ENCODE results near the gene ANTXR1. TPM values are rescaled to one million over a fixed set of nuclear protein-coding genes. Genes with fewer than 3 reads are reported as not detected.

ANTXR1 gene
- polyA plus RNA-seq, 1 donor (not counting 4 experiments of a cell fraction or from before 2014, with no cell fraction given) = 20.4 TPM

DNA sequence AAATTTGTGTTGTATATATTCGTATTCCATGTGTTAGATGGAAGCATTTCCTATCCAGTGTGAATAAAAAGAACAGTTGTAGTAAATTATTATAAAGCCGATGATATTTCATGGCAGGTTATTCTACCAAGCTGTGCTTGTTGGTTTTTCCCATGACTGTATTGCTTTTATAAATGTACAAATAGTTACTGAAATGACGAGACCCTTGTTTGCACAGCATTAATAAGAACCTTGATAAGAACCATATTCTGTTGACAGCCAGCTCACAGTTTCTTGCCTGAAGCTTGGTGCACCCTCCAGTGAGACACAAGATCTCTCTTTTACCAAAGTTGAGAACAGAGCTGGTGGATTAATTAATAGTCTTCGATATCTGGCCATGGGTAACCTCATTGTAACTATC, 235.3 kb downstream of the ANTXR1 start:
- FAIRE-seq (no peak), DNase-seq (ENCODE audit: low read depth, low spot score) (no peak)
- H3K27ac ChIP-seq (ENCODE audit: control insufficient read depth, insufficient read depth, low read length) = no peak overlapping the region
- no peak overlapping the region for H3K9ac ChIP-seq (ENCODE audit: control insufficient read depth, extremely low read depth, insufficient read depth, low read length)
- H3K27me3 ChIP-seq (ENCODE audit: control insufficient read depth, extremely low read depth, insufficient read depth, low read length) = no peaks in the 10 kb centered on the region
- H3K9me1 ChIP-seq (ENCODE audit: control insufficient read depth, extremely low read depth, insufficient read depth, low read length) = no peaks in the 10 kb centered on the region
- dilution Hi-C loops (cut with MboI; ENCODE audit: extremely low pct_ligation_motif_present, low sequenced_read_pairs) = no loop called here
- no peak overlapping the region for H3K4me2 ChIP-seq (ENCODE audit: control insufficient read depth, extremely low read depth, insufficient read depth, low read depth, low read length)
- no peaks in the 10 kb centered on the region for H4K20me1 ChIP-seq (ENCODE audit: control insufficient read depth, extremely low read depth, insufficient read depth, low read length)
- no peaks in the 10 kb centered on the region for H3K9me3 ChIP-seq (ENCODE audit: control insufficient read depth, low read depth, low read length)
- H2AFZ ChIP-seq (ENCODE audit: control insufficient read depth, low read length) = no peak overlapping the region
- peaks cover 0 to 1% of the 10 kb centered on the region in 2 experiments for H3K36me3 ChIP-seq (ENCODE audit: control insufficient read depth in 2 of 2, extremely low read depth in 1 of 2, insufficient read depth in 2 of 2, low read length in 2 of 2)
- no peak overlapping the region for H3K4me3 ChIP-seq (ENCODE audit: control insufficient read depth in 2 of 3, extremely low read depth in 1 of 3, insufficient read depth in 2 of 3, low read depth in 1 of 3, low read length in 3 of 3)
- no peaks in the 10 kb centered on the region for H3K79me2 ChIP-seq (ENCODE audit: control insufficient read depth, insufficient read depth, low read length)
- H3K4me1 ChIP-seq (ENCODE audit: control insufficient read depth, extremely low read depth, insufficient read depth, low read length) = peaks cover 4% of the 10 kb centered on the region
- TF ChIP-seq EZH2 (IDR thresholded peaks at IDR 0.05; ENCODE audit: low read length) = no peak
- TF ChIP-seq, protein P1, sequence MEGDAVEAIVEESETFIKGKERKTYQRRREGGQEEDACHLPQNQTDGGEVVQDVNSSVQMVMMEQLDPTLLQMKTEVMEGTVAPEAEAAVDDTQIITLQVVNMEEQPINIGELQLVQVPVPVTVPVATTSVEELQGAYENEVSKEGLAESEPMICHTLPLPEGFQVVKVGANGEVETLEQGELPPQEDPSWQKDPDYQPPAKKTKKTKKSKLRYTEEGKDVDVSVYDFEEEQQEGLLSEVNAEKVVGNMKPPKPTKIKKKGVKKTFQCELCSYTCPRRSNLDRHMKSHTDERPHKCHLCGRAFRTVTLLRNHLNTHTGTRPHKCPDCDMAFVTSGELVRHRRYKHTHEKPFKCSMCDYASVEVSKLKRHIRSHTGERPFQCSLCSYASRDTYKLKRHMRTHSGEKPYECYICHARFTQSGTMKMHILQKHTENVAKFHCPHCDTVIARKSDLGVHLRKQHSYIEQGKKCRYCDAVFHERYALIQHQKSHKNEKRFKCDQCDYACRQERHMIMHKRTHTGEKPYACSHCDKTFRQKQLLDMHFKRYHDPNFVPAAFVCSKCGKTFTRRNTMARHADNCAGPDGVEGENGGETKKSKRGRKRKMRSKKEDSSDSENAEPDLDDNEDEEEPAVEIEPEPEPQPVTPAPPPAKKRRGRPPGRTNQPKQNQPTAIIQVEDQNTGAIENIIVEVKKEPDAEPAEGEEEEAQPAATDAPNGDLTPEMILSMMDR (optimal IDR thresholded peaks at IDR 0.05 in 1 of 3, IDR thresholded peaks at IDR 0.05 in 1 of 3, conservative IDR thresholded peaks at IDR 0.05 in 1 of 3; ENCODE audit: extremely low read depth in 1 of 3, insufficient read depth in 2 of 3, low read length in 3 of 3) = no peak

DNA sequence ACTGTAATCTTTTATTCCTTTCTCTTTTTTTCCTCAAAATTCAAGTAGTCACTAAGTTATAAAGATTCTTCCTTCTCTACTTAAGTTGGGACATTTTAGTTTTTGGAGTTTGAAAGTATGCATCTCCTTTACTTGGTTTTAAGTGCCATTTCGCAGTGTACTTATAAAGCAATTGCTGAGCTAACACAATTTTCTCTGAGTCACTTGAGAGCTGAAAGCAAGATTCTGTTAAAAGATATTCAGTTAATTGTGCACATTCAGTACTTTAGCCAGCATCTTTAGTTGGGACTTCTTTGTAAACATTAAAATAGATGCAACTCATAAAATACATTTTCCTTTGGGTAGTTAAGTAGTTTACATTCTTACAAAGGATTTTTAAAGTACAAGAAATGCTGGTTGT, 238.0 kb downstream of the ANTXR1 start:
- H3K9me3 ChIP-seq (ENCODE audit: control insufficient read depth, low read depth, low read length) = no peaks in the 10 kb centered on the region
- dilution Hi-C loops (cut with MboI; ENCODE audit: extremely low pct_ligation_motif_present, low sequenced_read_pairs) = no loop called here
- H3K9me1 ChIP-seq (ENCODE audit: control insufficient read depth, extremely low read depth, insufficient read depth, low read length) = no peaks in the 10 kb centered on the region
- TF ChIP-seq EZH2 (IDR thresholded peaks at IDR 0.05; ENCODE audit: low read length) = no peak
- TF ChIP-seq, protein P1 (optimal IDR thresholded peaks at IDR 0.05 in 1 of 3, IDR thresholded peaks at IDR 0.05 in 1 of 3, conservative IDR thresholded peaks at IDR 0.05 in 1 of 3; ENCODE audit: extremely low read depth in 1 of 3, insufficient read depth in 2 of 3, low read length in 3 of 3) = no peak
- FAIRE-seq (no peak), DNase-seq (ENCODE audit: low read depth, low spot score) (no peak)
- peaks cover 12% of the 10 kb centered on the region for H3K4me1 ChIP-seq (ENCODE audit: control insufficient read depth, extremely low read depth, insufficient read depth, low read length)
- peaks cover 0 to 1% of the 10 kb centered on the region in 2 experiments for H3K36me3 ChIP-seq (ENCODE audit: control insufficient read depth in 2 of 2, extremely low read depth in 1 of 2, insufficient read depth in 2 of 2, low read length in 2 of 2)
- no peak overlapping the region for H3K9ac ChIP-seq (ENCODE audit: control insufficient read depth, extremely low read depth, insufficient read depth, low read length)
- no peak overlapping the region for H3K4me2 ChIP-seq (ENCODE audit: control insufficient read depth, extremely low read depth, insufficient read depth, low read depth, low read length)
- H2AFZ ChIP-seq (ENCODE audit: control insufficient read depth, low read length) = no peak overlapping the region
- no peaks in the 10 kb centered on the region for H3K79me2 ChIP-seq (ENCODE audit: control insufficient read depth, insufficient read depth, low read length)
- H3K27me3 ChIP-seq (ENCODE audit: control insufficient read depth, extremely low read depth, insufficient read depth, low read length) = no peaks in the 10 kb centered on the region
- H3K27ac ChIP-seq (ENCODE audit: control insufficient read depth, insufficient read depth, low read length) = no peak overlapping the region
- no peak overlapping the region for H3K4me3 ChIP-seq (ENCODE audit: control insufficient read depth in 2 of 3, extremely low read depth in 1 of 3, insufficient read depth in 2 of 3, low read depth in 1 of 3, low read length in 3 of 3)
- no peaks in the 10 kb centered on the region for H4K20me1 ChIP-seq (ENCODE audit: control insufficient read depth, extremely low read depth, insufficient read depth, low read length)

All from keratinocyte (primary cell).